Activated CD8-positive, alpha-beta memory T cell treated with anti-CD3 and anti-CD28 coated beads for 36 hours (primary cell): Measurements from ENCODE around the gene TTC7B. TPM values are rescaled to one million over a fixed set of nuclear protein-coding genes. Genes with fewer than 3 reads are reported as not detected.

Source experiments
- CTCF ChIA-PET: fragments of 350-600 bp; sonication (Branson Sonifier 250); formaldehyde crosslinking; loops from one replicate; lab custom pipeline; 2021; ENCODE audit warnings: antibody characterized with exemption; lab: Charles Lee
- POLR2A ChIA-PET: fragments of 350-600 bp; sonication (Branson Sonifier 250); formaldehyde crosslinking; loops from one replicate; lab custom pipeline; 2021; ENCODE audit warnings: antibody characterized with exemption; lab: Charles Lee
- total RNA-seq, 2 experiments: library from RNA; stranded (reverse); gene quantifications; one replicate each; pipeline ENCODE4 v1.2.3, GENCODE V29; 2021

TTC7B gene
- total RNA-seq, 2 experiments from 2014 or later = 7.0 to 8.5 TPM

DNA sequence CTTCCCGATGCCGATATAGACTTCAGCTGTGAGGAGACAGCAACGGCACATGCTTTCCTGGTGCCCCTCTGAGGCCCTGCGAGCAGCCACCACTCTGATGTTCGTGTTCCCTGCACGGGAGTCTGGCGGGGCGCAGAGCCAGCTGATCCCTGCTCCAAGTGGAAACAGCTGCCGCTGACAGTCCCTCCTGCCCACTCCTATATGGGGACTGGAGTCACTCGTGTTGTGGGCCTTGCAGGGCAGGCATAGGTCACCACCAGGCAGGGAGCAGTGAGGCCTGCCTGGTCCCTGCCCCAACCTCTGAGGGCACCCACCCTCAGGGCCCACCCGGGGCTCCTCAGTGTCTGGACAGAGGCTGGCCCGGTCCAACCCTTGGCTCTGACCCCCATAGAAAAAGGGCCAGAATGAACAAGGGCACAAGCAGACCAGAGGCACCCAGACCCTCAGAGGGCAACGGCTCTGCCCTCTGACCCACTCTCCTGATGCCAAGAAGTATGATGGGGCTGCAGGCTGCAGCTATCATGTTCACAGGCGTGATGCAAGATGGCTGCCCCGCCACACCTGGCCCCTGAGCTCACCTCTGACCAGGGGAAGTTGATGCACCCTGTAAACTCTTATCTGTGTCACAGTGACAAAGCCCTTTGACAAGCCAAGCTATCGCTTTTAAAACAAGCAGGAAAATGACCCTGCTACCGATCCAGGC is 237.8 kb downstream of the TTC7B start:
- ChIA-PET CTCF (no interaction called here), POLR2A (no interaction called here)

GRCh38 chr14:90577661-90578282 is 238.5 kb downstream of the TTC7B start:
- POLR2A ChIA-PET = no interaction called here
- CTCF ChIA-PET = no interaction called here

- ChIA-PET CTCF (no interaction called here), POLR2A (no interaction called here)
Observed at GRCh38 chr14:90576981-90577660, 239.1 kb downstream of the TTC7B start.

DNA sequence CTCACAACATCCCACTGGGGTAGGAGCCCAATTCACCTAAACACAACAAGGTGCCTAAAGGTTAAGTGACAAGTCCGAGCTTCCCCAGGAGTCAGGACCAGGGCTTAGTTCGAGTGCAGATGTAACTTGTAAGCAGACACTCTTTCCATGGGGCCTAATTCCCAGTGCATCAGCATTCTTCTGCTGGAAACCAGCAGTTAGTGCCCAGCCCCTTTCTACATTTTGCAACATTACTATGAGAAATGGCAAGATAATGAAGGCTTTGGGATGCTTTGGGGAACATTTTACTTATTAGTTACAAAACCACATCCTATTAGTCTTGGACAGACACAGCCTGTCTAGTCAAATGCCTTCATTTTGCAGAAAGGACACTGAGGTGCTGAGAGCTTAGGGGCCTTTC is 239.6 kb downstream of the TTC7B start:
- CTCF ChIA-PET = no interaction called here
- POLR2A ChIA-PET = no interaction called here

GRCh38 chr14:90575781-90576180 is 240.4 kb downstream of the TTC7B start:
- ChIA-PET POLR2A (no interaction called here), CTCF (no interaction called here)

DNA sequence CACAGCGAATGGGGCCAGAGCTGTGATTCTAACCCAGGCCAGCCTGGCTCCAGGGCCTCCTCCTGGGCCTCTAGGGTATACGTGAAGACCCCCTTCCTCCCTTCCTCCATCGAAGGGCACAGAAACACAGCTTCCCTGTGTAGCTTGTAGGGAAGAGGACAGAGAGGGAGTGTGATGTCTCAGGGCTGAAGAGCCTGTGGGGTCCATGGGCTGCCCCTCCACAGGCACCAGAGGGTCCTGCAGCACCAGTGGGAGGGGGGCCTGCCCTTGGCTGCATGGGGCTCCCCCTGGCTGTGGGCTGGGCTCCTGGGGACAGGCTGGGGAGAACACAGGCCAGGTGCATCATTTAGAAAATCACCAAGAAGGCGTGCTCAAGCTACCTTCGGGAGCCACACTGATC is 240.9 kb downstream of the TTC7B start:
- ChIA-PET CTCF (no interaction called here), POLR2A (no interaction called here)

GRCh38 chr14:90574188-90575131 is 241.8 kb downstream of the TTC7B start:
- ChIA-PET POLR2A (no interaction called here), CTCF (no interaction called here)

GRCh38 chr14:90573385-90574105 is 242.7 kb downstream of the TTC7B start:
- CTCF ChIA-PET = no interaction called here
- POLR2A ChIA-PET = no interaction called here

GRCh38 chr14:90572441-90573150 is 243.6 kb downstream of the TTC7B start:
- ChIA-PET POLR2A (no interaction called here), CTCF (no interaction called here)

- CTCF ChIA-PET = no interaction called here
- POLR2A ChIA-PET = no interaction called here
Observed at GRCh38 chr14:90571149-90571947, 244.9 kb downstream of the TTC7B start.

GRCh38 chr14:90570461-90570860 is 245.8 kb downstream of the TTC7B start:
- ChIA-PET CTCF (no interaction called here), POLR2A (no interaction called here)

GRCh38 chr14:90569606-90570387 is 246.4 kb downstream of the TTC7B start:
- CTCF ChIA-PET = no interaction called here
- POLR2A ChIA-PET = no interaction called here

DNA sequence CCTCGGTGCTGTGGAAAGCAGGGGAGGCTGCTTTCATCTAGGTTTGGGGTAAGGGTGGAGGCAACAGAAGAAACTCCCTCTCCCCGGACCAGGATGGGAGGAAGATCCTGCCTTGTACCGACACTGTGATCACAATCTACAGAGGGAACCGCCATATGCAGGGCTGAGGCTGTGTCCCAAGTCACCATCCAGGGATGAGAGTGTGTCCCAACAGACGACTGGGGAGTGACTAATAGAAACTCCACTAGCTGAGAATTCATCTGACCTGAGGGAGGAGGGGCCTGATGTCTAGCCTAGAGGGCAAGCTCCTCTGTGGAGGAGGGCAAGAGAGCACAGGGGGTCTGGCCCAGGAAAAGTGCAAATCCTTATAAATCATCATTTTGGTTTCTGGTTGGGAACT is 247.0 kb downstream of the TTC7B start:
- POLR2A ChIA-PET = no interaction called here
- CTCF ChIA-PET = no interaction called here

GRCh38 chr14:90568405-90568804 is 247.8 kb downstream of the TTC7B start:
- POLR2A ChIA-PET = no interaction called here
- CTCF ChIA-PET = no interaction called here

DNA sequence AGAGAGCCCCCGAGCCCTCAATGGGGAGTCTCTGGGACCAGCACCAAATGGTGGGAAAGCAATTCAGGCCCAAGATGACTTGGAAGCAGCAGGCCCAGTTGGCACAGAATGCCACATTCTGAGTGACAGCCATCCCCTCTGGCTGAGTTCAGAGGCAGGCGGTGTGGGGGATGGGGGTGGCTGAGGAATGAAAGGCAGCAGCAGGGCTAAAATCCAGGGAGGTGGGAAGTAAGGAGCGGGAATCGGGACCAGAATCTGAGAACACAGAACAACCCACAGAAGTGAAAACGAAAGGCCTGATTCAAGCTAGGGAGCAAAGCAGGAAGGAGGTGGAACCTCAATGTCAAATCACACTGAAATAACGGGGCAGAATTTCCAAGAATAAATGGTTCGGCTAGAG is 248.2 kb downstream of the TTC7B start:
- ChIA-PET POLR2A (no interaction called here), CTCF (no interaction called here)

DNA sequence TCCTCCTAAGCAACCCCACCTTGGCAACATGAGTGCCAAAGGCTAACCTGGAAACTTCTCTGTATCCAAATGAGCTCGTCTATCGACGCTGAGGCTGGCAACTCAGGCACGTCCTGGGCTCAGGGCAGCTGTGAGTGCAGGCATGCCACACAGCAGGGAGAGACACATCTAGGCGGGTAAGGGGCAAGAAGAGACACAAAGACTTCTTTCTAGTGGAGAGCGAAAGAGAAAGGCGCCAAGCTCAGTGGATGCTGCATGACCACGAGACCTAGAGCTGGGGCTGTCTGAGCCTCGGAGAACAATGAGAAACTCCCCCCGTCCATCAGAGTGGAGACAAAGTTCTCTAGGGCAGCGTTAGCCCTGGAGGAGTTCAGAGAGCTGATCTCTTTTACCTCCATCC is 249.0 kb downstream of the TTC7B start:
- ChIA-PET CTCF (no interaction called here), POLR2A (no interaction called here)

GRCh38 chr14:90566481-90566880 is 249.7 kb downstream of the TTC7B start:
- CTCF ChIA-PET = no interaction called here

More at GRCh38 chr14:90566481-90566880, 249.7 kb downstream of the TTC7B start:
- POLR2A ChIA-PET = no interaction called here
